AG04450 (cell line): Measurements from ENCODE around the gene TBC1D8. TPM values are rescaled to one million over a fixed set of nuclear protein-coding genes. Genes with fewer than 3 reads are reported as not detected.
"Not testable (repeated sequence)": the region's sequence is repeated elsewhere in the genome, so short reads cannot be mapped to it uniquely, and the experiment has no call there.

Source experiments
- CTCF ChIA-PET: fragments of 300-600, 350-600 bp; formaldehyde crosslinking; extraction: SDS; loops from one replicate; lab custom pipeline; 2022; ENCODE audit warnings: antibody characterized with exemption, inconsistent platforms; lab: Charles Lee
- POLR2A ChIA-PET: fragments of 350-600 bp; formaldehyde crosslinking; extraction: SDS; loops from one replicate; lab custom pipeline; 2021; ENCODE audit warnings: antibody characterized with exemption, inconsistent platforms; lab: Yijun Ruan, JAX
- DNase-seq: peaks from one replicate; pipeline ENCODE4 v3.0.0-alpha.2; 2011; ENCODE audit warnings: low read depth, low spot score
- H3K27ac ChIP-seq: one replicate; pipeline ENCODE4 v1.5.1; 2012; ENCODE audit warnings: low read depth, low read length, control low read depth
- H3K27me3 ChIP-seq: one replicate; pipeline ENCODE4 v1.6.0; 2012; ENCODE audit warnings: low read length; ENCODE audit not compliant: control insufficient read depth, insufficient read depth
- H3K4me3 ChIP-seq: 2 replicates; pipeline ENCODE4 v1.5.1; 2011; ENCODE audit warnings: mild to moderate bottlenecking, low read depth, low read length, control low read depth
- H3K9me3 ChIP-seq: 2 replicates; pipeline ENCODE4 v1.5.1; 2012; ENCODE audit warnings: low read length; ENCODE audit not compliant: control insufficient read depth, insufficient read depth
- CTCF ChIP-seq: IDR thresholded peaks from 2 replicates; pipeline ENCODE4 v1.5.1; 2011; ENCODE audit warnings: low read depth, low read length, control low read depth, inconsistent platforms
- polyA plus RNA-seq: library from polyadenylated mRNA; depleted of rRNA; stranded (reverse); fragments of >200 nt; gene quantifications from 2 replicates; pipeline ENCODE4 v1.2.3, GENCODE V29; 2011

TBC1D8 gene
- polyA plus RNA-seq, 1 experiment, result 2.5 TPM

GRCh38 chr2:101176803-101177202, 25.6 kb upstream of the TBC1D8 start:
- H3K27ac ChIP-seq, result no peak overlapping the region
- no peak overlapping the region for H3K4me3 ChIP-seq
- no peak for TF ChIP-seq CTCF
- CTCF ChIA-PET, result interaction anchor here (1.5 kb wide), 1 partner anchor 12 kb away, joined by 5 read pairs; no protein-coding TSS in a partner anchor
- POLR2A ChIA-PET, result no interaction called here
- DNase-seq, result no peak
- peaks cover 3% of the 10 kb centered on the region for H3K27me3 ChIP-seq
- peaks cover 5% of the 10 kb centered on the region; the same call in 1 of the 2 replicates for H3K9me3 ChIP-seq

- peaks cover 5% of the 10 kb centered on the region; the same call in 1 of the 2 replicates for H3K9me3 ChIP-seq
- CTCF ChIA-PET, result interaction anchor here (1.5 kb wide), 1 partner anchor 13 kb away, joined by 5 read pairs; no protein-coding TSS in a partner anchor
- H3K27me3 ChIP-seq, result peaks cover 6% of the 10 kb centered on the region
- DNase-seq, result no peak
- H3K27ac ChIP-seq, result no peak overlapping the region
- POLR2A ChIA-PET, result no interaction called here
- no peak for TF ChIP-seq CTCF
- no peak overlapping the region for H3K4me3 ChIP-seq
Observed at GRCh38 chr2:101175991-101176390, 24.8 kb upstream of the TBC1D8 start.

GRCh38 chr2:101173707-101174295, 22.6 kb upstream of the TBC1D8 start:
- POLR2A ChIA-PET, result interaction anchor here (1.1 kb wide), 1 partner anchor 49 kb away, joined by 3 read pairs; no protein-coding TSS in a partner anchor
- Histone ChIP-seq H3K27ac (no peak overlapping the region), H3K9me3 (peaks cover 5% of the 10 kb centered on the region; the same call in 1 of the 2 replicates), H3K4me3 (no peak overlapping the region), H3K27me3 (peaks cover 3% of the 10 kb centered on the region)
- DNase-seq, result no peak
- CTCF ChIA-PET, result interaction anchor here (1.6 kb wide), 1 partner anchor 31 kb away, joined by 3 read pairs; no protein-coding TSS in a partner anchor
- no peak for TF ChIP-seq CTCF

- H3K27me3 ChIP-seq, POLR2A ChIA-PET, H3K27ac ChIP-seq, H3K4me3 ChIP-seq, H3K9me3 ChIP-seq, DNase-seq, CTCF ChIA-PET: not testable (repeated sequence)
Observed at GRCh38 chr2:101169822-101170221, 18.6 kb upstream of the TBC1D8 start.

GRCh38 chr2:101168706-101169105, 17.5 kb upstream of the TBC1D8 start:
- no peak for DNase-seq
- no peak for TF ChIP-seq CTCF
- ChIA-PET POLR2A (no interaction called here), CTCF (no interaction called here)
- Histone ChIP-seq H3K27me3 (peaks cover 8% of the 10 kb centered on the region), H3K27ac (no peak overlapping the region), H3K9me3 (peaks cover 3% of the 10 kb centered on the region; the same call in 1 of the 2 replicates), H3K4me3 (no peak overlapping the region)

- POLR2A ChIA-PET, H3K4me3 ChIP-seq, H3K27me3 ChIP-seq, H3K9me3 ChIP-seq, DNase-seq, H3K27ac ChIP-seq, CTCF ChIA-PET: not testable (repeated sequence)
Observed at GRCh38 chr2:101167532-101167931, 16.4 kb upstream of the TBC1D8 start.
